T47D (cell line): ENCODE measurements around the gene GDF10.

Experiments used
- DNase-seq, 2 experiments: peaks; one replicate each; pipeline versions ENCODE4 v3.0.0 to v3.0.0-alpha.2; 2011 to 2012; ENCODE audit warnings: low read depth in 1 of 2, low spot score in 1 of 2
- JUND ChIP-seq: IDR thresholded peaks from 2 replicates; pipeline ENCODE4 v1.6.1; 2012; ENCODE audit warnings: low read depth
- in situ Hi-C: cut with HindIII; loops from 2 replicates; pipeline ENCODE4 v1.10.0; 2016; ENCODE audit warnings: low sequenced_read_pairs, low pct_unique_long_range_greater_than_20kb

The GDF10 gene

DNA sequence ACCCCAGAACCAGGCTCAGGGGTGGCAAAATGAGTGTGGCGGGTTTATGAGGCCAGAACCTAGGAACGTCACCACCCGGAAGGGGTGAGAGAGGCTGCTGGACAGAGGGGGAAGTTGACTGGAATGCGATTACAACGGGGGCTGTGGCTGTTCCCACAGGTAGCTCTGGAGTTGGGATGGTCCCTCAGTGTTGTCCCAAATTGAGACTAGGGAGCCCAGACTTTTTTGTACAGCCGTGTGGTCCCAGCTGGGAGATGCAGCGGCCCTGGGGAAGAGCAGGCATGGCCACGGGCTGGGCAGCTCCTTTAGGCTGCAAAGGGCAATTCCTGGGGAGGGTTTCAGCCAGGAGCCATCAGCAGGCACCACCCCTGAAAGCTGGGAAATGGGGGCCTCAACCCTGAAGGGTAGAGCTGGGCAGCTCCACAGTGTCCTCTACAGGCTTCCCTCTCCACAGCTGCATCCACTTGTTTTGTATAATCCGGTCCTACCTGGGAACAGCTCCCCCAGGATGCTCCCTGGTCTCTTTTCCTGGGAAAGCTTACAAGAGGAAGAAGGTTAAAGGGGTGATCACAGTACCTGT lies 11.0 kb upstream of the GDF10 start:
- no peak for DNase-seq
- in situ Hi-C loops, result no loop called here
- no peak for TF ChIP-seq JUND

GRCh38 chr10:47289921-47290320 lies 10.1 kb upstream of the GDF10 start:
- no peak for TF ChIP-seq JUND
- in situ Hi-C loops, result no loop called here
- DNase-seq, result no peak

GRCh38 chr10:47290338-47290737 lies 9.7 kb upstream of the GDF10 start:
- in situ Hi-C loops, result no loop called here
- no peak for DNase-seq
- no peak for TF ChIP-seq JUND

DNA sequence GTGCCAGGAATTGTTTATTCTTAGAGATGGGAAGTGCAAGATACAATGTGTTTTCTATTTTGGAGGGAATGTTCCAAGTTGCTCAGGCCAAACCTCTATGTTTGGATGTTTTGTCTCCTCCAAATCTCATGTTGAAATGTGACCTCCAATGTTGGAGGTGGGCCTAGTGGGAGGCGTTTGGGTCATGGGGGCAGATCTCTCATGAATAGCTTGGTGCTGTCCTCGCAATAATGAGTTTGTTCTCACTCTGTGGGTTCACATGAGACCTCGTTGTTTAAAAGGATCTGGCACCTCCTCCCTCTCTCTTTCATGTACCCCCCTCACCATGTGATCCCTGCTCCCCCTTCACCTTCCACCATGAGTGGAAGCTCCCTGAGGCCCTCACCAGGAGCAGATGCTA lies 8.3 kb upstream of the GDF10 start:
- TF ChIP-seq JUND, result no peak
- in situ Hi-C loops, result no loop called here
- no peak for DNase-seq

GRCh38 chr10:47294057-47294456 lies 5.9 kb upstream of the GDF10 start:
- DNase-seq, result no peak
- in situ Hi-C loops, result no loop called here

DNA sequence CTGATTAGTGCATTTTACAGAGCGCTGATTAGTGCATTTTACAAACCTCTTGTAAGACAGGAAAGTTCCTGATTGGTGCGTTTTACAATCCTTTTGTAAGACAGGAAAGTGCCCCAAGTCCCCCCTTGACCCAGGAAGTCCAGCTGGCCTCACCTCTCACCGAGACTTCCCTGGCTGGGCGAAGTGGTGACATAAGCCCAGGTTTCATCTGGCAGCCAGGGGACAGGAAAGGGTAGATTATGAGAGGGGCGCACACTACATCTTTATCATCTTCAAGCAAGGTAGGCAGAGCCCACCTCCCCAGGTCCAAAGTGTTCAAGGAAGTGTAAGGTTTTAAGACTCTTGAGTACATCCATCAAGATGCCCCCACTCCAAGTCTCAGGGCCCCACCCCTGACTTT lies 5.5 kb upstream of the GDF10 start:
- in situ Hi-C loops, result no loop called here

More at GRCh38 chr10:47294057-47294456, 5.9 kb upstream of the GDF10 start:
- no peak for TF ChIP-seq JUND

DNA sequence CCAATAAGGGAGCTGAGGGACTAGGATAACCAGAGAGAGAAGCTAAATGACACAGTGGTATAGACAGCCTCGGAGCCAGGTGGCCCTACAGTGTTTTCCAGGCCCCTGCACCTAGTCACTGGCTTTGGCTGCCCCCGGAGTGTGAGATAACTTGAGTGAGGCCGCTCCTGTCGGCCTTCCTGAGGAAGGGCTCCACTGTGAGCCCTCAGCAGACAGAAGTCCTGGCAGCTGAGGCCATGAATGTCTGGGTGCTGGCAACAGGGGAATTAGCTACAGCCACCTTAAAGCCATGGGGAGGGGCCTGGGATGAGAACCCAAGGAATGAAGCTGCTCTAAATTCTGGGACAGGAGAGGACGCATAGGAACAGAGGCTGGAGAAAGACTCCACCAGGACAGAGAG lies 4.6 kb upstream of the GDF10 start:
- TF ChIP-seq JUND, result no peak
- in situ Hi-C loops, result no loop called here
- DNase-seq, result no peak

More for the DNA sequence above, 5.5 kb upstream of the GDF10 start:
- DNase-seq, result no peak
- no peak for TF ChIP-seq JUND

DNA sequence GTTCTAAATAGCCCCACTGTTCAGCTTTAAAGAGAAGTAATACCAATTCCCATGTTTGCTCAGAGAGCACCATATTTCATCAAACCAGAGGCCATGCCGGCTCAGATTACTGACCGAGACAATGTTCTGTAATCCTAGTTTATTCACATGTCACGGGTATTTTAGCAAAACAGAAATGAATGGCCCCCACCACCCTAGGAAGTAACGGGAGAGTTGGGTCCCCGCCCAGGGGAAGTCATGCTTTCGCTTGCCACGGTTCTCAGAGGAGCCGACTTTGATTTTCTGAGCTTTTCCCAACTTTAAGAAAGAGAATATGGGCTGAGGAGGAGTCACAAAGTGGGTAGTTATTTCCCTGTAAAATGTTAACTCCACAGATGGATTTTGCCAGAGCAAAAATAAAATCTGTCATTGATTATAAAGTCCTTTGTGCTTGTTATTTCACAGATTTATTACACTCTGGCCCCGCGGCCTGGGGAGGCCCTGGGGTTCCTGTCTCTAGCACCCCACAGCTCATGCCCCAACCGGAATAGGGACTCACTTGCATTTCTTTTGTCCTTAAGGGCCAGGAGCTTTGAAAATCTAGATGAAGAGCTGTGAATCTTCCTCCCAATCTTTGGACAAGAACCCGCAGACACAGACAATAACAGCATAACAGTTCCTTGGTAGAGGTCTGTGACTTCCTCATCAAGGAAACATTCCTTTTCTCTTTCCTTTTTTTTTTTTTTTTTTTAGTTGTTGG lies 3.7 kb upstream of the GDF10 start:
- no peak for DNase-seq
- in situ Hi-C loops, result no loop called here
- TF ChIP-seq JUND, result no peak

GRCh38 chr10:47296941-47297340 lies 3.1 kb upstream of the GDF10 start:
- no peak for TF ChIP-seq JUND
- in situ Hi-C loops, result no loop called here
- no peak for DNase-seq

GRCh38 chr10:47297866-47298540 lies 2.0 kb upstream of the GDF10 start:
- TF ChIP-seq JUND, result no peak
- DNase-seq, result no peak
- in situ Hi-C loops, result no loop called here

GRCh38 chr10:47298715-47299114 lies 1.3 kb upstream of the GDF10 start:
- DNase-seq, result no peak
- in situ Hi-C loops, result no loop called here
- no peak for TF ChIP-seq JUND

DNA sequence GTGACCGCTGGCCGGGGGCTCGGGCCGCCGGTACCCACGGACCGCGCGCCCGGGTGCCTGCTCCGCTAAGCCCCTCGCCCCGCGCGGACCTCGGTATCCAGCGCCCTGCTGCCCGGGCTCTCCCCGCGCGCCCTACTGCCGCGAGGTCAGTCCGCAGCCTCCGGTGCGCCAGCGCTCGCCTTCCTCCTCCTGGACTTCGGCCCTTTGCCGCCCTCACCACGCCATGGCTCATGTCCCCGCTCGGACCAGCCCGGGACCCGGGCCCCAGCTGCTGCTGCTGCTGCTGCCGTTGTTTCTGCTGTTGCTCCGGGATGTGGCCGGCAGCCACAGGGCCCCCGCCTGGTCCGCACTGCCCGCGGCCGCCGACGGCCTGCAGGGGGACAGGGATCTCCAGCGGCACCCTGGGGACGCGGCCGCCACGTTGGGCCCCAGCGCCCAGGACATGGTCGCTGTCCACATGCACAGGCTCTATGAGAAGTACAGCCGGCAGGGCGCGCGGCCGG lies 483 bp downstream of the GDF10 start:
- no peak for TF ChIP-seq JUND
- no peak for DNase-seq
- in situ Hi-C loops, result no loop called here

DNA sequence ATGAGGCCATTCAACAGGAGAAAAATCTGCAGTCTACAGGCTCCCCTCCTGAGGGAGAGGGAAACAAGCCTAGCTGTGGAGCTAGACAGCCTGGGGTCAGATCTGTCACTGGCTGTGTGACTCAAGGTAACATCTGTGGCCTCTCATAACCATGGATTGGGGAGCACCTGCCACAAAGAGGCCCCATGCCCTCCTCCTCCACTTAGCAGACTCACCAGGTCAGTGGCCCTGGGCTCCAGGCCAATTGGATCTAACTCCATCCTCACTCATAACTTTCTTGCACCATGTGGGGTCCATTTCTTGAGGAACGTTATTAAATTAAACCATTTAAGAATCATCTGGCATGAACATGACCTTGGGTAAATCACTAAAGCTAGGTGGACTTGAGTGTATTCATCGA lies 1.8 kb downstream of the GDF10 start:
- in situ Hi-C loops, result no loop called here
- TF ChIP-seq JUND, result no peak
- DNase-seq, result no peak
